Measurements from ENCODE around the gene SLC25A36. TPM values are rescaled to one million over a fixed set of nuclear protein-coding genes. Genes with fewer than 3 reads are reported as not detected.
"Not testable (repeated sequence)": the region's sequence is repeated elsewhere in the genome, so short reads cannot be mapped to it uniquely, and the experiment has no call there.

The SLC25A36 gene
- total and polyA plus RNA-seq, 2 donors = 41.6 to 48.2 TPM

- Histone ChIP-seq H3K27ac (ENCODE audit: low read depth in 1 of 2, low read length in 1 of 2) (peak overlapping the region; percentile 92 to 97), H3K9me3 (ENCODE audit: control insufficient read depth in 2 of 2, insufficient read depth in 1 of 2, low read length in 1 of 2) (no peaks in the 10 kb centered on the region), H3K4me1 (ENCODE audit: control insufficient read depth in 2 of 2, insufficient read depth in 2 of 2, low read length in 2 of 2) (peaks cover 2 to 8% of the 10 kb centered on the region in 2 donors), H3K27me3 (ENCODE audit: control insufficient read depth in 2 of 2, insufficient read depth in 1 of 2, low read length in 1 of 2) (no peaks in the 10 kb centered on the region), H3K36me3 (ENCODE audit: control insufficient read depth in 2 of 2, insufficient read depth in 2 of 2, low read length in 1 of 2) (no peaks in the 10 kb centered on the region), H3K4me3 (ENCODE audit: low read length in 2 of 2) (peak overlapping the region; percentile 89 to 91)
- DNase-seq (ENCODE audit: low read depth in 6 of 9, low spot score in 9 of 9) = no peak
- 50% methylated on average over 5 of the region's 5 CpGs for WGBS
These were observed 574 bp upstream of the SLC25A36 start for GRCh38 chr3:140941090-140941433.

- H3K4me3 ChIP-seq (ENCODE audit: low read length in 2 of 2) = peak overlapping the region; percentile 89 to 91
These were observed 827 bp downstream of the SLC25A36 start for GRCh38 chr3:140942221-140943104.

GRCh38 chr3:140943781-140944552, 2.3 kb downstream of the SLC25A36 start:
- H3K27me3 ChIP-seq (ENCODE audit: control insufficient read depth in 2 of 2, insufficient read depth in 1 of 2, low read length in 1 of 2) = no peaks in the 10 kb centered on the region
- no peak overlapping the region for H3K4me3 ChIP-seq (ENCODE audit: low read length in 2 of 2)
- H3K36me3 ChIP-seq (ENCODE audit: control insufficient read depth in 2 of 2, insufficient read depth in 2 of 2, low read length in 1 of 2) = no peaks in the 10 kb centered on the region
- H3K9me3 ChIP-seq (ENCODE audit: control insufficient read depth in 2 of 2, insufficient read depth in 1 of 2, low read length in 1 of 2) = no peaks in the 10 kb centered on the region
- H3K4me1 ChIP-seq (ENCODE audit: control insufficient read depth in 2 of 2, insufficient read depth in 2 of 2, low read length in 2 of 2) = peaks cover 2 to 8% of the 10 kb centered on the region in 2 donors
- no peak for DNase-seq (ENCODE audit: low read depth in 6 of 9, low spot score in 9 of 9)
- 85% methylated on average over 5 of the region's 5 CpGs for WGBS
- no peak overlapping the region for H3K27ac ChIP-seq (ENCODE audit: low read depth in 1 of 2, low read length in 1 of 2)

More at GRCh38 chr3:140942221-140943104, 827 bp downstream of the SLC25A36 start:
- Histone ChIP-seq H3K4me1 (ENCODE audit: control insufficient read depth in 2 of 2, insufficient read depth in 2 of 2, low read length in 2 of 2) (peaks cover 2 to 8% of the 10 kb centered on the region in 2 donors), H3K27ac (ENCODE audit: low read depth in 1 of 2, low read length in 1 of 2) (peak overlapping the region; percentile 97 to 99), H3K36me3 (ENCODE audit: control insufficient read depth in 2 of 2, insufficient read depth in 2 of 2, low read length in 1 of 2) (no peaks in the 10 kb centered on the region), H3K27me3 (ENCODE audit: control insufficient read depth in 2 of 2, insufficient read depth in 1 of 2, low read length in 1 of 2) (no peaks in the 10 kb centered on the region), H3K9me3 (ENCODE audit: control insufficient read depth in 2 of 2, insufficient read depth in 1 of 2, low read length in 1 of 2) (no peaks in the 10 kb centered on the region)
- whole genome bisulfite sequencing = under 1% methylated on average over 56 of the region's 56 CpGs
- peak in 8 of 9 donors; percentile 8 to 67 (median 38) for DNase-seq (ENCODE audit: low read depth in 6 of 9, low spot score in 9 of 9)

- H3K36me3 ChIP-seq (ENCODE audit: control insufficient read depth in 2 of 2, insufficient read depth in 2 of 2, low read length in 1 of 2) = no peaks in the 10 kb centered on the region
- no peak overlapping the region for H3K4me3 ChIP-seq (ENCODE audit: low read length in 2 of 2)
- H3K9me3 ChIP-seq (ENCODE audit: control insufficient read depth in 2 of 2, insufficient read depth in 1 of 2, low read length in 1 of 2) = no peaks in the 10 kb centered on the region
- no peak for DNase-seq (ENCODE audit: low read depth in 6 of 9, low spot score in 9 of 9)
- H3K27me3 ChIP-seq (ENCODE audit: control insufficient read depth in 2 of 2, insufficient read depth in 1 of 2, low read length in 1 of 2) = no peaks in the 10 kb centered on the region
- H3K27ac ChIP-seq (ENCODE audit: low read depth in 1 of 2, low read length in 1 of 2) = no peak overlapping the region
- WGBS = 99% methylated on average over 5 of the region's 5 CpGs
- H3K4me1 ChIP-seq (ENCODE audit: control insufficient read depth in 2 of 2, insufficient read depth in 2 of 2, low read length in 2 of 2) = no peaks in the 10 kb centered on the region
These were observed 7.0 kb downstream of the SLC25A36 start for GRCh38 chr3:140948460-140949249.

- no peak for DNase-seq (ENCODE audit: low read depth in 6 of 9, low spot score in 9 of 9)
- H3K4me1 ChIP-seq (ENCODE audit: control insufficient read depth in 2 of 2, insufficient read depth in 2 of 2, low read length in 2 of 2) = no peaks in the 10 kb centered on the region
- 98% methylated on average over 1 of the region's 1 CpG for WGBS
- H3K4me3 ChIP-seq (ENCODE audit: low read length in 2 of 2) = no peak overlapping the region
- H3K27ac ChIP-seq (ENCODE audit: low read depth in 1 of 2, low read length in 1 of 2) = no peak overlapping the region
- no peaks in the 10 kb centered on the region for H3K27me3 ChIP-seq (ENCODE audit: control insufficient read depth in 2 of 2, insufficient read depth in 1 of 2, low read length in 1 of 2)
- H3K36me3 ChIP-seq (ENCODE audit: control insufficient read depth in 2 of 2, insufficient read depth in 2 of 2, low read length in 1 of 2) = no peaks in the 10 kb centered on the region
- H3K9me3 ChIP-seq (ENCODE audit: control insufficient read depth in 2 of 2, insufficient read depth in 1 of 2, low read length in 1 of 2) = no peaks in the 10 kb centered on the region
These were observed 8.5 kb downstream of the SLC25A36 start for GRCh38 chr3:140950144-140950543.

GRCh38 chr3:140950863-140951262, 9.2 kb downstream of the SLC25A36 start:
- 96% methylated on average over 2 of the region's 2 CpGs for WGBS
- Histone ChIP-seq H3K27me3 (ENCODE audit: control insufficient read depth in 2 of 2, insufficient read depth in 1 of 2, low read length in 1 of 2) (no peaks in the 10 kb centered on the region), H3K4me1 (ENCODE audit: control insufficient read depth in 2 of 2, insufficient read depth in 2 of 2, low read length in 2 of 2) (no peaks in the 10 kb centered on the region), H3K9me3 (ENCODE audit: control insufficient read depth in 2 of 2, insufficient read depth in 1 of 2, low read length in 1 of 2) (no peaks in the 10 kb centered on the region), H3K4me3 (ENCODE audit: low read length in 2 of 2) (no peak overlapping the region), H3K27ac (ENCODE audit: low read depth in 1 of 2, low read length in 1 of 2) (no peak overlapping the region), H3K36me3 (ENCODE audit: control insufficient read depth in 2 of 2, insufficient read depth in 2 of 2, low read length in 1 of 2) (no peaks in the 10 kb centered on the region)
- no peak for DNase-seq (ENCODE audit: low read depth in 6 of 9, low spot score in 9 of 9)

- H3K4me1 ChIP-seq (ENCODE audit: control insufficient read depth in 2 of 2, insufficient read depth in 2 of 2, low read length in 2 of 2); H3K36me3 ChIP-seq (ENCODE audit: control insufficient read depth in 2 of 2, insufficient read depth in 2 of 2, low read length in 1 of 2); H3K27ac ChIP-seq (ENCODE audit: low read depth in 1 of 2, low read length in 1 of 2); DNase-seq (ENCODE audit: low read depth in 6 of 9, low spot score in 9 of 9); H3K4me3 ChIP-seq (ENCODE audit: low read length in 2 of 2); H3K27me3 ChIP-seq (ENCODE audit: control insufficient read depth in 2 of 2, insufficient read depth in 1 of 2, low read length in 1 of 2); H3K9me3 ChIP-seq (ENCODE audit: control insufficient read depth in 2 of 2, insufficient read depth in 1 of 2, low read length in 1 of 2): not testable (repeated sequence)
- 99% methylated on average over 5 of the region's 5 CpGs for WGBS
These were observed 10.1 kb downstream of the SLC25A36 start for GRCh38 chr3:140951750-140952149.

GRCh38 chr3:140953028-140953960, 11.7 kb downstream of the SLC25A36 start:
- Histone ChIP-seq H3K27me3 (ENCODE audit: control insufficient read depth in 2 of 2, insufficient read depth in 1 of 2, low read length in 1 of 2) (no peaks in the 10 kb centered on the region), H3K9me3 (ENCODE audit: control insufficient read depth in 2 of 2, insufficient read depth in 1 of 2, low read length in 1 of 2) (no peaks in the 10 kb centered on the region), H3K4me3 (ENCODE audit: low read length in 2 of 2) (no peak overlapping the region), H3K36me3 (ENCODE audit: control insufficient read depth in 2 of 2, insufficient read depth in 2 of 2, low read length in 1 of 2) (peaks cover 0 to 3% of the 10 kb centered on the region in 2 donors), H3K4me1 (ENCODE audit: control insufficient read depth in 2 of 2, insufficient read depth in 2 of 2, low read length in 2 of 2) (no peaks in the 10 kb centered on the region), H3K27ac (ENCODE audit: low read depth in 1 of 2, low read length in 1 of 2) (no peak overlapping the region)
- 90% methylated on average over 5 of the region's 5 CpGs for WGBS
- no peak for DNase-seq (ENCODE audit: low read depth in 6 of 9, low spot score in 9 of 9)

All from thymus (tissue), 11 donors.